LNCAP (cell line): ENCODE results near the gene CFAP61.

Experiments
- TF ChIP-seq, protein P1 (sequence below): fragments of 450-650 bp; IDR thresholded peaks from 2 replicates; pipeline ENCODE4 v1.5.1; 2017; ENCODE audit warnings: mild to moderate bottlenecking

CFAP61 gene

DNA sequence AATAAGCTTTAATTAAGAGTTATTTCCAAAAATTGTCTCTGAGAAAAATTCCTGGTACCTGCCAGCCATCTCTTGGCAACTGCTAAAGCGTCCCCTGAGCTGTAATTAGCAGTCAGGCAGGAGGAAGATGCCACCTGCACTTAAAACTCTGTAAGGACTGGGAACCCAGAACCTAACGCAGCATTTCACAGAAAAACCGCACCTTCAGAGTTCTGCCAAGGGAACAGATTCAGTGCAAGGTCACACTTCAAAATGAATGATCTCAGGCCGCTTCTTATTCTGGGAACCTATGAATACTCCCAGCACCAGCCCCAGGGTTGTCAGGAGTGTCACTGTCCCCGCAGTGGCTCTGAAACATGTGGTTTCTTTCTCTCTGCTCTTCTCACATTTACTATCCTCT is 352.3 kb downstream of the CFAP61 start:
- TF ChIP-seq, protein P1, sequence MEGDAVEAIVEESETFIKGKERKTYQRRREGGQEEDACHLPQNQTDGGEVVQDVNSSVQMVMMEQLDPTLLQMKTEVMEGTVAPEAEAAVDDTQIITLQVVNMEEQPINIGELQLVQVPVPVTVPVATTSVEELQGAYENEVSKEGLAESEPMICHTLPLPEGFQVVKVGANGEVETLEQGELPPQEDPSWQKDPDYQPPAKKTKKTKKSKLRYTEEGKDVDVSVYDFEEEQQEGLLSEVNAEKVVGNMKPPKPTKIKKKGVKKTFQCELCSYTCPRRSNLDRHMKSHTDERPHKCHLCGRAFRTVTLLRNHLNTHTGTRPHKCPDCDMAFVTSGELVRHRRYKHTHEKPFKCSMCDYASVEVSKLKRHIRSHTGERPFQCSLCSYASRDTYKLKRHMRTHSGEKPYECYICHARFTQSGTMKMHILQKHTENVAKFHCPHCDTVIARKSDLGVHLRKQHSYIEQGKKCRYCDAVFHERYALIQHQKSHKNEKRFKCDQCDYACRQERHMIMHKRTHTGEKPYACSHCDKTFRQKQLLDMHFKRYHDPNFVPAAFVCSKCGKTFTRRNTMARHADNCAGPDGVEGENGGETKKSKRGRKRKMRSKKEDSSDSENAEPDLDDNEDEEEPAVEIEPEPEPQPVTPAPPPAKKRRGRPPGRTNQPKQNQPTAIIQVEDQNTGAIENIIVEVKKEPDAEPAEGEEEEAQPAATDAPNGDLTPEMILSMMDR, result no peak

DNA sequence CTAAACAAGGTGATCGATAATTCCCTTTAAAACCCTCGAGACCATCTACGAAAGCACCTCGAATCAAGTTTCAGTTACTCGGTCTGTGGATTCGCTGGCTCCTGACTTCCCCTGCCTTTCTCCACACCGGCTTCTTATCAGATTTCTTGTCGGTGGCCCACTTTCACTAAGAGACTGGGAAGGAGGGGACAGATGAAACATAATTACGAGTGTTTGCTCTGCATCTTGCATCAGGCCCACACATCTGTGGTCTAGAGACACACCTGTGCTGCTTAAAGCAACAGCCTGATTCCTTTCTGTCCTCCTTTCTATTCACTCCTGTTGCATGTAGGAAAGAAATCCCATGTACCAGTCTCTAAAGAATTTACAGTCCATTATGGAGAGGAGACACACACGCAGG is 353.3 kb downstream of the CFAP61 start:
- TF ChIP-seq, protein P1, result no peak

DNA sequence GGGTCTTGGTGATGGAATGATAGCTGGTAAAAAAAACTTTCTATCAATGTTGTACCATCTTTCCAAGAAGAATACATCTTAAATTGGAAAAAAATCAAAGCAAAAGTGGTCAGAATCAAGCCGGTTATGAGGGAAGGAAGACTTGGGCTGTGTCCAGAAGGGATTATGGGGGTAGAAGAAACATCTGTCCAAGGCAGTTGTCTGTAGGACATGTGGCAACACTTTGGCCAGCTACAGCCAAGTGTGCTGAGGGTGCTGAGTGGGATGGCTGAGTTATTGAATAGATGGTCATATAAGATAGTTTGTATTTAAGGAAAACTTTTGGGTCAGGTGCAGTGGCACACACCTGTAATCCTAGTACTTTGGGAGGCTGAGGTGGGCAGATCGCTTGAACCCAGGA is 354.0 kb downstream of the CFAP61 start:
- TF ChIP-seq, protein P1, result no peak

DNA sequence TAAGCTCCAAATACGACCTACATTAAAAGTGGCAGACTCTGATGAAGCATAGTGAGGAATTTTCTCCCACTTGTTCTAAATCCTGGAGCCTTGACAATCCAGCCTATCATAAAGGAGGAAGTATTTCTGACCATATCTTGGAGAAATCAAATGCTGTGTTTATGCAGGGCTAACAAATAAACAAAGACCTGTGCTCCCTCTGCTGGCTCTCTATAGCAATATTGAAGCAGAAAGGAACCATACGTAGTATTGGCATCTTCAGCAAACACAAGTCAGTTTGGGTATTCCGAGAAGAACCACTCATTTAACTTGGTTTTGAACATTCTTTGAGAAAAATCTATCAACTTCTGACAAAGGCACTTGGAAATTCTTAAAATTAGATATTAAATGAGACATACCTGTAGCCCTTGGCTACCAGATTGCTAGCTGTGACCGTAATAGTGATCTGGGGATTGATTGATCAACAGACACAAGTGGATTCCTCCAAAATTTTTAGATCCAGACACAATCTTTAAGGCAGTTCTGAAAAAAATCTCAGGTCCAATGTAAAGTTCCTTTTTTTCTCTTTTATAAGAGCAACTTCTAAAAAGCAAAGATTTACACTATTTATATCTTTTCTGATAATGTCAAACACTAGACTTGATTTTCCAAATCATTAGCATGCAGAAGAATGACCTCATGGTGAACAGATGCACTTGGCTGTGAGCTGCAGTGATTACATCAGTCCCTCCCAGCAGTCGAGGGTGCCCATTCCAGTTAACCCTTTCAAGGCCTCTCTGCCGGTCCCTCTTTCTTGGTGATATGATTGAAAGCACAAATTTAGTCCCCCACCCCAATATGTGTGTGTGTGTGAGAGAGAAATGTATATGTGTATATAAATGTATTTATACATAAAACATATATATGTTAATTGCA is 355.8 kb downstream of the CFAP61 start:
- TF ChIP-seq, protein P1, result peak; percentile 82

GRCh38 chr20:20409331-20409730 is 357.0 kb downstream of the CFAP61 start:
- TF ChIP-seq, protein P1, result no peak
